Neural progenitor cell (in vitro differentiated cells): Measurements from ENCODE around the gene SPCS2. TPM values are rescaled to one million over a fixed set of nuclear protein-coding genes. Genes with fewer than 3 reads are reported as not detected.

Experiments used
- DNase-seq: peaks from one replicate; pipeline ENCODE4 v3.0.0-alpha.2; 2016; ENCODE audit warnings: low spot score
- H2AFZ ChIP-seq: fragments of 200-600 bp; sonication (generic); replicated peaks from 2 replicates; pipeline ENCODE4 v1.6.1; 2016; ENCODE audit warnings: antibody characterized with exemption
- H3F3A ChIP-seq: fragments of 200-600 bp; sonication (generic); 2 replicates; pipeline ENCODE4 v1.6.1; 2016; ENCODE audit warnings: antibody characterized with exemption, low read depth
- H3K27ac ChIP-seq: fragments of 200-600 bp; sonication (generic); 2 replicates; pipeline ENCODE4 v1.5.1; 2016; ENCODE audit warnings: mild to moderate bottlenecking
- H3K27me3 ChIP-seq: fragments of 200-600 bp; sonication (generic); 2 replicates; pipeline ENCODE4 v1.6.1; 2016; ENCODE audit warnings: mild to moderate bottlenecking, moderate library complexity
- H3K36me3 ChIP-seq: fragments of 200-600 bp; sonication (generic); 2 replicates; pipeline ENCODE4 v1.5.1; 2016
- H3K4me1 ChIP-seq: fragments of 200-600 bp; sonication (generic); 2 replicates; pipeline ENCODE4 v1.6.1; 2016; ENCODE audit warnings: mixed run types
- H3K4me2 ChIP-seq: fragments of 200-600 bp; sonication (generic); 2 replicates; pipeline ENCODE4 v1.6.1; 2016
- H3K4me3 ChIP-seq: fragments of 200-600 bp; sonication (generic); 2 replicates; pipeline ENCODE4 v1.5.1; 2016
- H3K79me2 ChIP-seq: fragments of 200-600 bp; sonication (generic); 2 replicates; pipeline ENCODE4 v1.6.1; 2016; ENCODE audit warnings: low read depth
- H3K9ac ChIP-seq: fragments of 200-600 bp; sonication (generic); 2 replicates; pipeline ENCODE4 v1.6.1; 2016
- H3K9me3 ChIP-seq: fragments of 200-600 bp; sonication (generic); 2 replicates; pipeline ENCODE4 v1.5.1; 2016; ENCODE audit warnings: low read depth
- H4K20me1 ChIP-seq: fragments of 200-600 bp; sonication (generic); 2 replicates; pipeline ENCODE4 v1.6.1; 2016; ENCODE audit warnings: low read depth
- H3K27ac Mint-ChIP-seq: 3 replicates; pipeline ENCODE4 v1.8.0; 2021; ENCODE audit warnings: mixed read lengths
- H3K27me3 Mint-ChIP-seq: 2 replicates; pipeline ENCODE4 v1.8.0; 2022; ENCODE audit warnings: low read depth, mild to moderate bottlenecking, inconsistent platforms, moderate library complexity, mixed read lengths; ENCODE audit not compliant: insufficient read depth
- H3K36me3 Mint-ChIP-seq: 3 replicates; pipeline ENCODE4 v1.8.0; 2021; ENCODE audit warnings: mixed read lengths
- H3K4me1 Mint-ChIP-seq: 3 replicates; pipeline ENCODE4 v1.8.0; 2021; ENCODE audit warnings: mixed read lengths
- H3K4me3 Mint-ChIP-seq: 3 replicates; pipeline ENCODE4 v1.8.0; 2021; ENCODE audit warnings: mild to moderate bottlenecking, moderate library complexity, mixed read lengths
- H3K9me3 Mint-ChIP-seq: 3 replicates; pipeline ENCODE4 v1.8.0; 2020; ENCODE audit warnings: mixed read lengths
- EZH2 ChIP-seq: fragments of 200-600 bp; sonication (generic); IDR thresholded peaks from 2 replicates; pipeline ENCODE4 v1.6.1; 2017; ENCODE audit warnings: antibody characterized with exemption, mild to moderate bottlenecking, moderate library complexity
- EZH2phosphoT487 ChIP-seq: fragments of 200-600 bp; sonication (generic); IDR thresholded peaks from 2 replicates; pipeline ENCODE4 v1.6.1; 2017; ENCODE audit warnings: antibody characterized with exemption
- total RNA-seq: library from RNA; depleted of rRNA; stranded (reverse); fragments of >200 nt; gene quantifications from 2 replicates; pipeline ENCODE4 v1.2.3, GENCODE V29; 2015; ENCODE audit warnings: low replicate concordance
- TF ChIP-seq, protein P1 (sequence below): fragments of 200-600 bp; sonication (generic); IDR thresholded peaks from 2 replicates; pipeline ENCODE4 v1.5.1; 2017; ENCODE audit warnings: antibody characterized with exemption, mild to moderate bottlenecking

The SPCS2 gene
- total RNA-seq, 1 donor from 2014 or later = 66.9 TPM

DNA sequence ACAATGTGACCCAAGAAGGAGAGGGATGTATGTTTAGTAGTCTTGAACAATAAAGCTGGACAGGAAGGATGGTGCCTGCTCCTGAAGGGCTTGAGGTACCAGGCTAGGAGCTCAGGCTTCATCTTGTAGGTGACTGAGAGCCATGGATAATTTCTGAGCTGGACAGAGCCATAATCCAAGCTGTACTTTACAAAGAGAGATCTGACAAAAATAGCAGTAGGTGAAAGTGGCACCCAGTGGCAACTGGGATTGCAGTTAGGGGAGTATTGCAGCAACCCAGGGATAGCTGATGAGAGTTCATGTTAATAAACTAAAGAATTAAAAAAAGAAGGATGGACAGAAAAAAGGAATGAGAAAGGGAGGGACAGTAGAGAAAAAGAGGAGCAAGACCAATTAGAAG, 7.6 kb upstream of the SPCS2 start:
- peaks cover 2% of the 10 kb centered on the region for H3K27me3 Mint-ChIP-seq
- H3F3A ChIP-seq = no peaks in the 10 kb centered on the region
- TF ChIP-seq EZH2 = no peak
- TF ChIP-seq, protein P1, sequence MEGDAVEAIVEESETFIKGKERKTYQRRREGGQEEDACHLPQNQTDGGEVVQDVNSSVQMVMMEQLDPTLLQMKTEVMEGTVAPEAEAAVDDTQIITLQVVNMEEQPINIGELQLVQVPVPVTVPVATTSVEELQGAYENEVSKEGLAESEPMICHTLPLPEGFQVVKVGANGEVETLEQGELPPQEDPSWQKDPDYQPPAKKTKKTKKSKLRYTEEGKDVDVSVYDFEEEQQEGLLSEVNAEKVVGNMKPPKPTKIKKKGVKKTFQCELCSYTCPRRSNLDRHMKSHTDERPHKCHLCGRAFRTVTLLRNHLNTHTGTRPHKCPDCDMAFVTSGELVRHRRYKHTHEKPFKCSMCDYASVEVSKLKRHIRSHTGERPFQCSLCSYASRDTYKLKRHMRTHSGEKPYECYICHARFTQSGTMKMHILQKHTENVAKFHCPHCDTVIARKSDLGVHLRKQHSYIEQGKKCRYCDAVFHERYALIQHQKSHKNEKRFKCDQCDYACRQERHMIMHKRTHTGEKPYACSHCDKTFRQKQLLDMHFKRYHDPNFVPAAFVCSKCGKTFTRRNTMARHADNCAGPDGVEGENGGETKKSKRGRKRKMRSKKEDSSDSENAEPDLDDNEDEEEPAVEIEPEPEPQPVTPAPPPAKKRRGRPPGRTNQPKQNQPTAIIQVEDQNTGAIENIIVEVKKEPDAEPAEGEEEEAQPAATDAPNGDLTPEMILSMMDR = no peak
- H3K4me1 Mint-ChIP-seq = no peaks in the 10 kb centered on the region
- no peaks in the 10 kb centered on the region for H3K9me3 ChIP-seq
- H3K36me3 ChIP-seq = no peaks in the 10 kb centered on the region
- H3K79me2 ChIP-seq = no peaks in the 10 kb centered on the region
- H3K27ac ChIP-seq = no peak overlapping the region
- H3K27ac Mint-ChIP-seq = no peak overlapping the region
- peaks cover 6% of the 10 kb centered on the region for H3K36me3 Mint-ChIP-seq
- H3K4me3 Mint-ChIP-seq = no peak overlapping the region
- no peak overlapping the region for H3K4me2 ChIP-seq
- DNase-seq = no peak
- H2AFZ ChIP-seq = no peak overlapping the region
- H3K9me3 Mint-ChIP-seq = no peaks in the 10 kb centered on the region
- no peak overlapping the region for H3K4me3 ChIP-seq
- H3K27me3 ChIP-seq = no peaks in the 10 kb centered on the region
- H3K9ac ChIP-seq = no peak overlapping the region
- no peaks in the 10 kb centered on the region for H4K20me1 ChIP-seq
- H3K4me1 ChIP-seq = no peaks in the 10 kb centered on the region

DNA sequence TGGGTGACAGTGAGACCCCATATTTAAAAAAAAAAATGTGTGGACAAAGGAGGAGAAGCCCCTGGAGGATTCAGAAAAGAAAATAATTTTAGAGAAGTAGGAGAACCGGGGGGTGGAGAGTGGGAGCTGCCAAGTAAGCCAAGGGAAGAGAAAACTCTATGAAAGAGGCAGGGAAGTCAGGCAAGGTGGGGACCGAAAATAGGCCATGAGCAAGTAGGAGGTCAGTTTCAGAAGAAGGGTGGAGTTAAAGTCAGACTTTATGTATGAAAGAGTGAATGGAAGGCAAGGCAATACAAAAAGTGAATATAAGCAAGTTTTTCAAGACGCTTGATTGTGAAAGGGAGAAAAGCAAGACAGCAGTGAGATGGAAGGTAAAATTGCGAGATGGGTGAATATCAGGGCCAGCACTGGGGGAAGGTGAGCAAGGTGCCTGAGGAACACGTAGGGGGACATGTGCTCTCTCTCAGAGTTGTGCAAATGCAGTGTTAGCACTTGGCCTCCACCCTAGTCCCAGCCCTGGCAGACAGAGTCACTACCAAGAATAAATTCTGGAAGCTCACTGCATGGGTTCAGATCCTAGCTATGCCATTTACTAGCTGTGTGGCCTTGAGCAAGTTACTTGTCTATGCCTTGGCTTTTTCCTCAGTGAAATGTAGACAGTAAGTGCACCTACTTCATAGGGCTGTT, 6.8 kb upstream of the SPCS2 start:
- H3K27ac ChIP-seq = no peak overlapping the region
- H3K4me1 ChIP-seq = no peaks in the 10 kb centered on the region
- no peaks in the 10 kb centered on the region for H3K27me3 ChIP-seq
- H3K79me2 ChIP-seq = no peaks in the 10 kb centered on the region
- no peaks in the 10 kb centered on the region for H3K36me3 ChIP-seq
- no peaks in the 10 kb centered on the region for H4K20me1 ChIP-seq
- H3K4me2 ChIP-seq = no peak overlapping the region
- no peak overlapping the region for H3K4me3 ChIP-seq
- H3K27me3 Mint-ChIP-seq = peaks cover 2% of the 10 kb centered on the region
- H3K4me3 Mint-ChIP-seq = no peak overlapping the region
- no peaks in the 10 kb centered on the region for H3K9me3 ChIP-seq
- no peaks in the 10 kb centered on the region for H3K4me1 Mint-ChIP-seq
- no peak overlapping the region for H2AFZ ChIP-seq
- peaks cover 6% of the 10 kb centered on the region for H3K36me3 Mint-ChIP-seq
- TF ChIP-seq, protein P1 = no peak
- no peak for TF ChIP-seq EZH2
- TF ChIP-seq EZH2phosphoT487 = no peak
- H3K27ac Mint-ChIP-seq = no peak overlapping the region
- H3F3A ChIP-seq = no peaks in the 10 kb centered on the region
- H3K9me3 Mint-ChIP-seq = no peaks in the 10 kb centered on the region
- no peak for DNase-seq
- no peak overlapping the region for H3K9ac ChIP-seq

DNA sequence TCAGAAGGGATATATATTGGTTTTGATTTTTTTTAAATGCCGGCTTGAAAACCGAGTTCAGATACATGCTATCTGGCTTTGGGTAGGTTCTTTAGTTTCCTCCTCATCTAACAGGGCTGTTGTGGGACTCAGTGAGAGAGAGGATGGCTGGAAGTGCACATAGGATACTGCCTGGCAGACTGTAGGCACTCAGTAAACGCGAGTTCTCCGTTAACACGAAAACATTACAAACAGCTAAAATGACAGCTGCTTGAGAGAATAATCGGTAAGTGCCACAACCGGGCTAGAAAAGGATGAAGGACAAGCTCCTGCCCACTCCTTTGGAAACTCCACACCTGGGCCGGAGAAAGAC, 544 bp upstream of the SPCS2 start:
- Histone ChIP-seq H3K36me3 (no peaks in the 10 kb centered on the region), H4K20me1 (no peaks in the 10 kb centered on the region), H3K9ac (peak overlapping the region; percentile 40), H3F3A (no peaks in the 10 kb centered on the region), H3K27me3 (no peaks in the 10 kb centered on the region), H3K9me3 (no peaks in the 10 kb centered on the region), H3K27ac (no peak overlapping the region), H3K4me1 (peaks cover 5% of the 10 kb centered on the region), H3K4me3 (peak overlapping the region; percentile 96), H3K79me2 (peaks cover 48% of the 10 kb centered on the region), H2AFZ (peak overlapping the region; percentile 83), H3K4me2 (peak overlapping the region; percentile 78)
- Mint-ChIP-seq H3K36me3 (peaks cover 10% of the 10 kb centered on the region), H3K27ac (peak overlapping the region; percentile 3), H3K27me3 (peaks cover 4% of the 10 kb centered on the region), H3K9me3 (no peaks in the 10 kb centered on the region), H3K4me1 (peaks cover 19% of the 10 kb centered on the region), H3K4me3 (peak overlapping the region; percentile 98)
- TF ChIP-seq, protein P1 = no peak
- TF ChIP-seq EZH2phosphoT487 (no peak), EZH2 (no peak)
- DNase-seq = no peak
